Transverse colon (tissue), 4 donors: ENCODE data around the gene ALK.

ENCODE experiments used
- POLR2A ChIP-seq: fragments of 450-650 bp; IDR thresholded peaks from one replicate; pipeline ENCODE4 v1.6.1; 2016; ENCODE audit warnings: antibody characterized with exemption, mild to moderate bottlenecking, moderate library complexity
- POLR2AphosphoS5 ChIP-seq, 3 donors: sonication (generic); formaldehyde crosslinking; IDR thresholded peaks; one replicate each; pipeline ENCODE4 v1.6.1; 2016; ENCODE audit warnings: antibody characterized with exemption in 3 of 3
- TF ChIP-seq, protein P1 (sequence below), 5 experiments: fragments of 200-600 bp in 3 of 5; fragments of 450-650 bp in 2 of 5; sonication (generic) in 3 of 5; IDR thresholded peaks; 1 replicate in 2 of 5; 2 replicates in 3 of 5; pipeline ENCODE4 v1.5.1; 2016 to 2017; ENCODE audit warnings: antibody characterized with exemption in 5 of 5, inconsistent platforms in 3 of 5, mild to moderate bottlenecking in 2 of 5, moderate library complexity in 1 of 5

DNA sequence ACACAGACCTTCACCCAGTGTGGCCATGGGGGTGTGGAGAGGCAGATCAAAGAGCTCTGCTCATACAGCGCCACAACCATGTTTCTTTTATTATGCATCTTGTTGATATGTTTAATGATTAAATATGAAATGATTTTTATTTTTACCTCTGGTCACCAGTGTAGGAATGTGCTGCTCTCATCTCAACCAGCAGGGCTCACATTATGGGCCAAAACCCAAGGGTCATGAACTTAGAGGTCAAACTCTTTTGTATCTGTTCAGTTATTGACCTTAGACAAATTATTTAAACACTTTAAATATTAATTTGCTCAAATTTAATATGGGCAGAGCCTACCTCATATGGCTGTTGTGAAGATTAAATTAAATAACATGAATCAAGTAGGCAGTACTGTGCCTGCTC lies 386.2 kb downstream of the ALK start:
- TF ChIP-seq, protein P1, sequence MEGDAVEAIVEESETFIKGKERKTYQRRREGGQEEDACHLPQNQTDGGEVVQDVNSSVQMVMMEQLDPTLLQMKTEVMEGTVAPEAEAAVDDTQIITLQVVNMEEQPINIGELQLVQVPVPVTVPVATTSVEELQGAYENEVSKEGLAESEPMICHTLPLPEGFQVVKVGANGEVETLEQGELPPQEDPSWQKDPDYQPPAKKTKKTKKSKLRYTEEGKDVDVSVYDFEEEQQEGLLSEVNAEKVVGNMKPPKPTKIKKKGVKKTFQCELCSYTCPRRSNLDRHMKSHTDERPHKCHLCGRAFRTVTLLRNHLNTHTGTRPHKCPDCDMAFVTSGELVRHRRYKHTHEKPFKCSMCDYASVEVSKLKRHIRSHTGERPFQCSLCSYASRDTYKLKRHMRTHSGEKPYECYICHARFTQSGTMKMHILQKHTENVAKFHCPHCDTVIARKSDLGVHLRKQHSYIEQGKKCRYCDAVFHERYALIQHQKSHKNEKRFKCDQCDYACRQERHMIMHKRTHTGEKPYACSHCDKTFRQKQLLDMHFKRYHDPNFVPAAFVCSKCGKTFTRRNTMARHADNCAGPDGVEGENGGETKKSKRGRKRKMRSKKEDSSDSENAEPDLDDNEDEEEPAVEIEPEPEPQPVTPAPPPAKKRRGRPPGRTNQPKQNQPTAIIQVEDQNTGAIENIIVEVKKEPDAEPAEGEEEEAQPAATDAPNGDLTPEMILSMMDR (IDR thresholded peaks at IDR 0.05), result no peak
- no peak for TF ChIP-seq POLR2AphosphoS5 (IDR thresholded peaks at IDR 0.05)
- no peak for TF ChIP-seq POLR2A
